BJ (cell line): Measurements from ENCODE around the gene DNAH6. TPM values are rescaled to one million over a fixed set of nuclear protein-coding genes. Genes with fewer than 3 reads are reported as not detected.

ENCODE experiments used
- CTCF ChIA-PET: fragments of 350-600 bp; formaldehyde crosslinking; extraction: SDS; loops from one replicate; lab custom pipeline; 2021; ENCODE audit warnings: antibody characterized with exemption, inconsistent platforms; lab: Yijun Ruan, JAX
- POLR2A ChIA-PET: fragments of 300-600 bp; sonication (Branson Sonifier 250); formaldehyde crosslinking; extraction: SDS; loops from one replicate; lab custom pipeline; 2021; ENCODE audit warnings: antibody characterized with exemption; lab: Charles Lee
- DNase-seq: peaks from one replicate; pipeline ENCODE4 v3.0.0-alpha.2; 2011; ENCODE audit warnings: low read depth
- H3K27me3 ChIP-seq: 2 replicates; pipeline ENCODE4 v1.6.0; 2011; ENCODE audit warnings: low read length; ENCODE audit not compliant: control insufficient read depth, insufficient read depth
- H3K36me3 ChIP-seq: 2 replicates; pipeline ENCODE4 v1.5.1; 2011; ENCODE audit warnings: low read length; ENCODE audit not compliant: control insufficient read depth, insufficient read depth
- H3K4me3 ChIP-seq: 2 replicates; pipeline ENCODE4 v1.5.1; 2011; ENCODE audit warnings: low read depth, mild to moderate bottlenecking, control low read depth, low read length
- polyA plus RNA-seq: library from polyadenylated mRNA; depleted of rRNA; stranded (reverse); fragments of >200 nt; gene quantifications from 2 replicates; pipeline ENCODE4 v1.2.3, GENCODE V29; 2011
- TF ChIP-seq, protein P1 (sequence below): IDR thresholded peaks from 2 replicates; pipeline ENCODE4 v1.5.1; 2011; ENCODE audit warnings: low read depth, mild to moderate bottlenecking, control low read depth, inconsistent platforms, low read length, moderate library complexity; ENCODE audit not compliant: insufficient read depth

DNAH6 gene
- polyA plus RNA-seq, 1 experiment, result 0.01 TPM

DNA sequence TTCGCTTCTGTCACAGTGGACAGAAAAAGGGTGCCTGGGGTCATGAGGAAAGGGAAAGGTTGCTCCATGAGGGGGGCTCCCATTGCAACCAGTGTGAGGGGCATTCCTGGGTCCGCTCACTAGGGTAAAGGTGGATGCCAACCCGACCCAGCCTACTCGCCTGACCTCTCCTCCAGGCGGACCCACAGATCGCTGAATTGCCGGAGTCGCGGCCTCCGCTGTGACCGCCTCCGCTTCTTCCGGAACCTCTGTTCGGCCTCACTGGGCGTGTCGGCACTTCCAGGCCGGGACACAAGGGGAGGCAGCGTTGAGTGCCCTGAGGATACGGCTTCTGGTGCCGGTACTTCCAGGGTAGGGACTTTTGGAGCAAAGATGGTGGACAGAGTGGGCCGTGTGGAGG, 307.5 kb downstream of the DNAH6 start:
- POLR2A ChIA-PET, result no interaction called here
- CTCF ChIA-PET, result no interaction called here
- H3K27me3 ChIP-seq, result no peaks in the 10 kb centered on the region; the same call in 1 of the 2 replicates

DNA sequence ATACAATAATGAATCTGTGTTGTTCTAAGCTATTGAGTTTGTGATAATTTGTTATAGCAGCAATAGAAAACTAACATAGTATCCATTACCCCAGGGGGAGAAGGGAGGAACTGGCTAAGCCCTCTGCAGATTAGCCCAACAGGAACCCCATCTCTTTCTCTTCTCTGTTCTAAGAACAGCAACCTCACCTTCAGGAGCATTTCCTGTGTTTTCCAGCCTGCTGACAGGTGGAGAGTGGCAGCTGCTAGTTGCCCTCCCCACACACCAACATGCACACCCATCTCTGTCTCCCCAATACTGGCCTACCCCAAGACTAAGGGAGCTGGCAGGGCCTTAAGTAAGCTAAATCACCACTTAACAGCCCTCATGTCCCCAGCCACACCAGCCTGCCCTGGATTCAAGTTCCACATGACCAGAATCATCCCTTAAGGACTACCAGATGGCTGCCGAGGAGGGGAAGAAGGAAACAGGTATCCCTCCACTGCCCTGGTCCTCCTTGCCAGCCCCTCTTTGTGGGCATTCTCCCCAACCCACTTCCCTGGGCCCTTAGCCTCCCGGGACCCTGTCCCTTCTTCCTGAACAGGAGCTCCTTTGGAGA, 311.8 kb downstream of the DNAH6 start:
- TF ChIP-seq, protein P1, sequence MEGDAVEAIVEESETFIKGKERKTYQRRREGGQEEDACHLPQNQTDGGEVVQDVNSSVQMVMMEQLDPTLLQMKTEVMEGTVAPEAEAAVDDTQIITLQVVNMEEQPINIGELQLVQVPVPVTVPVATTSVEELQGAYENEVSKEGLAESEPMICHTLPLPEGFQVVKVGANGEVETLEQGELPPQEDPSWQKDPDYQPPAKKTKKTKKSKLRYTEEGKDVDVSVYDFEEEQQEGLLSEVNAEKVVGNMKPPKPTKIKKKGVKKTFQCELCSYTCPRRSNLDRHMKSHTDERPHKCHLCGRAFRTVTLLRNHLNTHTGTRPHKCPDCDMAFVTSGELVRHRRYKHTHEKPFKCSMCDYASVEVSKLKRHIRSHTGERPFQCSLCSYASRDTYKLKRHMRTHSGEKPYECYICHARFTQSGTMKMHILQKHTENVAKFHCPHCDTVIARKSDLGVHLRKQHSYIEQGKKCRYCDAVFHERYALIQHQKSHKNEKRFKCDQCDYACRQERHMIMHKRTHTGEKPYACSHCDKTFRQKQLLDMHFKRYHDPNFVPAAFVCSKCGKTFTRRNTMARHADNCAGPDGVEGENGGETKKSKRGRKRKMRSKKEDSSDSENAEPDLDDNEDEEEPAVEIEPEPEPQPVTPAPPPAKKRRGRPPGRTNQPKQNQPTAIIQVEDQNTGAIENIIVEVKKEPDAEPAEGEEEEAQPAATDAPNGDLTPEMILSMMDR, result no peak

More for the DNA sequence above, 307.5 kb downstream of the DNAH6 start:
- Histone ChIP-seq H3K36me3 (no peaks in the 10 kb centered on the region), H3K4me3 (no peak overlapping the region)
- TF ChIP-seq, protein P1, result no peak
- DNase-seq, result no peak

DNA sequence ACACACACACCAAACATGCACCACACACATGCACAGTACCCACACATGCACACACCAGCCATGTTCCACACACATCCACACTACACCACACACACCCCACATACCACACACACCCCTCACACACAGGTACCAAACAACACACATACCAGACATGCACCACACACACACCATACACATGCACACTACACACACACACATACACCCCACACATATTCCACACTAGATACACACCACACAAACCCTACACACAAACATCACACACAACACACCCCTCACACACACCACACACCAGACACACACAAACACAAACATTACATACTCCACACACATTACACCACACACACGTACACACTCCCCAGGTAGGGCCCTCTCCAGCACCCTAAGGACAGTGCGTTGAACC, 313.4 kb downstream of the DNAH6 start:
- POLR2A ChIA-PET, result no interaction called here
- no peaks in the 10 kb centered on the region; the same call in 1 of the 2 replicates for H3K27me3 ChIP-seq
- CTCF ChIA-PET, result interaction anchor here (0.7 kb wide), 1 partner anchor 514 kb away, joined by 3 read pairs; no protein-coding TSS in a partner anchor
- TF ChIP-seq, protein P1, result no peak
- H3K4me3 ChIP-seq, result no peak overlapping the region
- no peaks in the 10 kb centered on the region for H3K36me3 ChIP-seq
- no peak for DNase-seq

More for the DNA sequence above, 311.8 kb downstream of the DNAH6 start:
- Histone ChIP-seq H3K36me3 (no peaks in the 10 kb centered on the region), H3K4me3 (no peak overlapping the region), H3K27me3 (no peaks in the 10 kb centered on the region; the same call in 1 of the 2 replicates)
- CTCF ChIA-PET, result no interaction called here
- POLR2A ChIA-PET, result no interaction called here
- DNase-seq, result no peak

DNA sequence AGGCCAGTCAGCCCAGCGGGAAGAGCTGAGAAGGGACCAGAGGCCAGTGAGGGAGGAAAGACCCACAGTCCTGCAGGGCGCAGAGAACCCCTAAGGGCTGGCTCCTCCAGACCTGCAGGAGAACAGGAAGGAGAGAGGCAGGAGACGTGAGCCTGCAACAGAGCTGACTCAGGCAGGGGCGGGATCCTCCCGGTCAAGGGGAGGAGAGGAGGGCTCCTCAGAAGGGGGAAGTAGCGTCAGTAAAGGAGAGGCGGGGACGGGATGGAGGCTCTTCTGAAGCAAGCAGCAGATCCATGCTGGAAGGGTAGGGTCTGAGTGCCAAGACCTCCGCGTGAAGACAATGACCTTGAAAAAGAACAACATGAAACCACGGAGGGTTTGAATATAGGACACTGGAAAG, 313.8 kb downstream of the DNAH6 start:
- TF ChIP-seq, protein P1, result no peak
- no peak for DNase-seq
- ChIA-PET POLR2A (no interaction called here), CTCF (no interaction called here)
- Histone ChIP-seq H3K27me3 (no peaks in the 10 kb centered on the region; the same call in 1 of the 2 replicates), H3K36me3 (no peaks in the 10 kb centered on the region), H3K4me3 (no peak overlapping the region)

DNA sequence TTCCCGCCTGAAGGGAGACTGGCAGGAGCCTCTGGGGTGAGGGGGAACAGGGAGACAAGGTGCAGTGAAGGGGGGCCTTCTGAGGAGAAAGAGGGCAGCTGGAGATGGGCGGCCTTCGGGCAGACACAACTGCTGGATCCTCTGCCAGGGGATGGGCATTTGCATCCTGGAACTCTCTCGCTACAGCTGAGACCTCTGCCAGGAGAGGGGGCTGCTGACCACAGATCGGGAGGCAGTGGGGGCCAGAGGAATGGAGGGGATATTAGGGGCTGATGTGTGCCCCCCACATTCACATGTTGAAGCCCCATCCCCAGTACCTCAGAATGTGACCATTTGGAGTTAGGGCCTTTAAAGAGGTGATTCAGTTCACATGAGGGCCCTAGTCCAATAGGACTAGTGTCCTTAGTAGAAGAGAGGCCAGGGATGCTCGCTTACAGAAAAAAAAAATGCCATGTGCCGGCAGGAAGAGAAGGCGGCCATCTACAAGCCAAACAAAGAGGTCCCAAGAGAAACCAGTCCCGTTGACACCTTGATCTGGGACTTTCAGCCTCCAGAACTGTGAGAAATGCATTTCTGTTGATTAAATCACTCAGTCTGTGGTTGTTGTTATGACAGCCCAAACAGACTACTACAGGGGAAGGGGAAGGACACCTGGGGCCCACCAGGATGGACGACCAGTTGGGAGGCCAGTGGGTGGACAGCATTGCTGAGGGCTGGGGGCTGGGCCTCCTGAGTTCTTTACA, 314.6 kb downstream of the DNAH6 start:
- no peaks in the 10 kb centered on the region for H3K36me3 ChIP-seq
- CTCF ChIA-PET, result no interaction called here
- no peaks in the 10 kb centered on the region; the same call in 1 of the 2 replicates for H3K27me3 ChIP-seq
- no peak for DNase-seq
- H3K4me3 ChIP-seq, result no peak overlapping the region
- TF ChIP-seq, protein P1, result no peak
- POLR2A ChIA-PET, result no interaction called here
